Smooth muscle cell (in vitro differentiated cells): ENCODE measurements around the gene CLEC4A. TPM values are rescaled to one million over a fixed set of nuclear protein-coding genes. Genes with fewer than 3 reads are reported as not detected.

Source experiments
- DNase-seq: peaks from one replicate; lab custom pipeline; 2025; ENCODE audit not compliant: unreplicated experiment; lab: John Stamatoyannopoulos, UW
- H2AFZ ChIP-seq: fragments of 200-600 bp; sonication (generic); 2 replicates; pipeline ENCODE4 v1.6.0; 2016; ENCODE audit warnings: antibody characterized with exemption, low read depth, mild to moderate bottlenecking
- H3F3A ChIP-seq: fragments of 200-600 bp; sonication (generic); 2 replicates; pipeline ENCODE4 v1.6.0; 2017; ENCODE audit warnings: antibody characterized with exemption, low read depth
- H3K27ac ChIP-seq: fragments of 200-600 bp; sonication (generic); 2 replicates; pipeline ENCODE4 v1.5.1; 2016; ENCODE audit warnings: low read depth, mild to moderate bottlenecking
- H3K27me3 ChIP-seq: fragments of 200-600 bp; sonication (generic); 2 replicates; pipeline ENCODE4 v1.6.1; 2016; ENCODE audit warnings: low read depth, mild to moderate bottlenecking
- H3K36me3 ChIP-seq: fragments of 200-600 bp; sonication (generic); 2 replicates; pipeline ENCODE4 v1.5.1; 2016; ENCODE audit warnings: low read depth
- H3K4me1 ChIP-seq: fragments of 200-600 bp; sonication (generic); 2 replicates; pipeline ENCODE4 v1.5.1; 2016; ENCODE audit warnings: low read depth
- H3K4me2 ChIP-seq: fragments of 200-600 bp; sonication (generic); 2 replicates; pipeline ENCODE4 v1.6.0; 2016; ENCODE audit warnings: mild to moderate bottlenecking
- H3K4me3 ChIP-seq: fragments of 200-600 bp; sonication (generic); 2 replicates; pipeline ENCODE4 v1.5.1; 2016; ENCODE audit warnings: mild to moderate bottlenecking
- H3K79me2 ChIP-seq: fragments of 200-600 bp; sonication (generic); 2 replicates; pipeline ENCODE4 v1.6.0; 2016; ENCODE audit warnings: low read depth, mild to moderate bottlenecking
- H3K9ac ChIP-seq: fragments of 200-600 bp; sonication (generic); 2 replicates; pipeline ENCODE4 v1.6.0; 2016; ENCODE audit warnings: low read depth
- H3K9me3 ChIP-seq: fragments of 200-600 bp; sonication (generic); replicated peaks from 2 replicates; pipeline ENCODE4 v1.5.1; 2016; ENCODE audit warnings: low read depth
- H4K20me1 ChIP-seq: fragments of 200-600 bp; sonication (generic); 2 replicates; pipeline ENCODE4 v1.6.0; 2016; ENCODE audit warnings: low read depth
- WGBS: methylation state at CpG from one replicate; pipeline ENCODE4 v1.1.7; 2016; ENCODE audit warnings: low lambda C conversion rate; 5-methylcytosine and 5-hydroxymethylcytosine counted together
- polyA plus RNA-seq: library from polyadenylated mRNA; unstranded; fragments of >200 nt; fragmentation: Nextera tagmentation; extraction: Ambion mirVana; gene quantifications from 2 replicates; pipeline ENCODE4 v1.2.1, GENCODE V29; 2016
- total RNA-seq: library from RNA; depleted of rRNA; stranded (reverse); fragments of >200 nt; gene quantifications from 2 replicates; pipeline ENCODE4 v1.2.3, GENCODE V29; 2014
- TF ChIP-seq, protein P1 (sequence below): fragments of 200-600 bp; sonication (generic); IDR thresholded peaks from 2 replicates; pipeline ENCODE4 v1.5.1; 2017; ENCODE audit warnings: borderline replicate concordance, mild to moderate bottlenecking, antibody characterized with exemption; ENCODE audit not compliant: insufficient read depth, poor library complexity, severe bottlenecking

The CLEC4A gene
- total RNA-seq (0.27 and 0.40 TPM in 2 replicates), polyA plus RNA-seq (1.2 and 4.5 TPM in 2 replicates)

DNA sequence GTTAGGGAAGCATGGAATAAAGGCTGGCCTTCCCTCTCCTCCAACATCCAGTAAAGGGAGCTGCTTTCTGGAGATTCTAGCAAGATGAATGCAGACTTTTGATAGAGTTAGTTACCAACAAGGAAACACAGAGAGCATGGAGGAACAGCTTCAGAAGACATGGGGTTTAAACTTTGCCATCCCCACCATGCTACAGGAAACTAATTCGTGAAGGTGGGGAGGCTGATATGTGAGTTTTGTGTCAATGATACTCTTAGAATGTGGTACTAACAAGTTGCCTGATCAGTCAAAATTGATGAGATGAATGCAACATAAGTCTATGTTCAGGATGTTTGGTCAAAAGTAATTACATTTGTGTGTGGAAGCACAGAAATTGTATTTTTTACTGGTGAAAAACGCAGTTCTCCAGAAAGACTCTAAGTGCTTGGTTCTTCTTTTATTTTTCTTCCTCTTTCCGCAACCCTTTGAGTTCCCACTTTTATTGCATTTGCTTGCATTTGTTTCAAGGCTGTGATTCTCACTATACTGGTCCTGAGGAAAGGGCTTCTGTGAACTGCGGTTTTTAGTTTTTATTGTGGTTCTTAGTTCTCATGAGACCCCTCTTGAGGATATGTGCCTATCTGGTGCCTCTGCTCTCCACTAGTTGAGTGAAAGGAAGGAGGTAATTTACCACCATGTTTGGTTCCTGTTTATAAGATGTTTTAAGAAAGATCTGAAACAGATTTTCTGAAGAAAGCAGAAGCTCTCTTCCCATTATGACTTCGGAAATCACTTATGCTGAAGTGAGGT is at the start of gene CLEC4A:
Gene CLEC4A (plus strand): TSS at position 494 of the 789 bp plus-strand sequence. CDS start 262 bp downstream, at position 756.
- Histone ChIP-seq H2AFZ (no peak within 1 kb of the TSS), H3K9me3 (no peaks in the 10 kb centered on the region), H3K4me2 (no peak within 1 kb of the TSS), H3K4me3 (no peak within 1 kb of the TSS), H3K79me2 (no peaks in the 10 kb centered on the region), H3K4me1 (no peaks in the 10 kb centered on the region), H4K20me1 (no peaks in the 10 kb centered on the region), H3K9ac (no peak within 1 kb of the TSS), H3K36me3 (no peaks in the 10 kb centered on the region), H3F3A (no peaks in the 10 kb centered on the region), H3K27me3 (no peaks in the 10 kb centered on the region), H3K27ac (no peak within 1 kb of the TSS)
- TF ChIP-seq, protein P1, sequence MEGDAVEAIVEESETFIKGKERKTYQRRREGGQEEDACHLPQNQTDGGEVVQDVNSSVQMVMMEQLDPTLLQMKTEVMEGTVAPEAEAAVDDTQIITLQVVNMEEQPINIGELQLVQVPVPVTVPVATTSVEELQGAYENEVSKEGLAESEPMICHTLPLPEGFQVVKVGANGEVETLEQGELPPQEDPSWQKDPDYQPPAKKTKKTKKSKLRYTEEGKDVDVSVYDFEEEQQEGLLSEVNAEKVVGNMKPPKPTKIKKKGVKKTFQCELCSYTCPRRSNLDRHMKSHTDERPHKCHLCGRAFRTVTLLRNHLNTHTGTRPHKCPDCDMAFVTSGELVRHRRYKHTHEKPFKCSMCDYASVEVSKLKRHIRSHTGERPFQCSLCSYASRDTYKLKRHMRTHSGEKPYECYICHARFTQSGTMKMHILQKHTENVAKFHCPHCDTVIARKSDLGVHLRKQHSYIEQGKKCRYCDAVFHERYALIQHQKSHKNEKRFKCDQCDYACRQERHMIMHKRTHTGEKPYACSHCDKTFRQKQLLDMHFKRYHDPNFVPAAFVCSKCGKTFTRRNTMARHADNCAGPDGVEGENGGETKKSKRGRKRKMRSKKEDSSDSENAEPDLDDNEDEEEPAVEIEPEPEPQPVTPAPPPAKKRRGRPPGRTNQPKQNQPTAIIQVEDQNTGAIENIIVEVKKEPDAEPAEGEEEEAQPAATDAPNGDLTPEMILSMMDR = no peak
- DNase-seq = no peak
- WGBS = 94% methylated on average over 5 of the region's 5 CpGs

DNA sequence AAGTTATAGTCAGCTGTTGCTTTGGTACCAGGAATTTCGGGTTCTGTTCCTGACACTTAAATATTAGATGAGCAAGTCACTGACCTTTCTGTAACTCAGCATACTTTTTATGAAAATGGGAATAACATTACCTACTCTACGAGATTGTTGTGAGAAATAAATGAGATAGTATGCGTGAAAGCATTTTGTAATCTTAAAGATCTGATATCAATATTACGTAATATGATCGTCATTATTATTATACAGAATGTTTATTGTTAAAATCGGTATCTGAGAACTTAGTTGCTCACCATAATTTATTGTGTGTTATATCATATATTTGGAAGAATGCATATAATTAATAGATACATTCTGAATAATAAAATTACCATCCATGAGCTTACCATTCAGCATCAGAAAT is 47.5 kb upstream of the CLEC4A start:
- no peak overlapping the region for H3K9ac ChIP-seq
- WGBS = 92% methylated on average over 6 of the region's 6 CpGs

DNA sequence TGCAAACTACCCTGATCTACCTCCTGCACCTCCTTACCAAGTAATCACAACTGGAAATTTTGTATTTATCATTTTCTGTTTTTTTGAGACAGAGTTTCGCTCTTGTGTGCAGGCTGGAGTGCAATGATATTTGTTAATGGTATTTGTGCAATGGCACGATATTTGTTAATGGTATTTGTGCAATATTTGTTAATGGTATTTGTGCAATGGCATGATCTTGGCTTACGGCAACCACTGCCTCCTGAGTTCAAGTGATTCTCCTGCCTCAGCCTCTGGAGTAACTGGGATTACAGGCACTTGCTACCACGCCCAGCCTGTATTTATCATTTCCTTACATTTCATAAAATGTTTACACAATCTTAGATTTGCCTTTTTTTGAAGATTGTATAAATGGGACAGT is 47.1 kb upstream of the CLEC4A start:
- H3K4me2 ChIP-seq = no peak overlapping the region
- no peaks in the 10 kb centered on the region for H3K36me3 ChIP-seq
- WGBS = 96% methylated on average over 4 of the region's 4 CpGs
- H3K27ac ChIP-seq = no peak overlapping the region
- no peaks in the 10 kb centered on the region for H3K9me3 ChIP-seq
- H3K9ac ChIP-seq = no peak overlapping the region
- H3K79me2 ChIP-seq = no peaks in the 10 kb centered on the region
- H3K27me3 ChIP-seq = no peaks in the 10 kb centered on the region
- no peak overlapping the region for H2AFZ ChIP-seq
- TF ChIP-seq, protein P1 = no peak
- no peak overlapping the region for H3K4me3 ChIP-seq
- DNase-seq = no peak
- H3F3A ChIP-seq = no peaks in the 10 kb centered on the region
- H3K4me1 ChIP-seq = peaks cover 4% of the 10 kb centered on the region
- H4K20me1 ChIP-seq = no peaks in the 10 kb centered on the region

More for the DNA sequence above, 47.5 kb upstream of the CLEC4A start:
- Histone ChIP-seq H2AFZ (no peak overlapping the region), H4K20me1 (no peaks in the 10 kb centered on the region), H3K79me2 (no peaks in the 10 kb centered on the region), H3F3A (no peaks in the 10 kb centered on the region), H3K4me3 (no peak overlapping the region), H3K4me1 (peaks cover under 1% of the 10 kb centered on the region), H3K9me3 (no peaks in the 10 kb centered on the region), H3K4me2 (no peak overlapping the region), H3K36me3 (no peaks in the 10 kb centered on the region), H3K27ac (no peak overlapping the region), H3K27me3 (no peaks in the 10 kb centered on the region)
- TF ChIP-seq, protein P1 = no peak
- no peak for DNase-seq

DNA sequence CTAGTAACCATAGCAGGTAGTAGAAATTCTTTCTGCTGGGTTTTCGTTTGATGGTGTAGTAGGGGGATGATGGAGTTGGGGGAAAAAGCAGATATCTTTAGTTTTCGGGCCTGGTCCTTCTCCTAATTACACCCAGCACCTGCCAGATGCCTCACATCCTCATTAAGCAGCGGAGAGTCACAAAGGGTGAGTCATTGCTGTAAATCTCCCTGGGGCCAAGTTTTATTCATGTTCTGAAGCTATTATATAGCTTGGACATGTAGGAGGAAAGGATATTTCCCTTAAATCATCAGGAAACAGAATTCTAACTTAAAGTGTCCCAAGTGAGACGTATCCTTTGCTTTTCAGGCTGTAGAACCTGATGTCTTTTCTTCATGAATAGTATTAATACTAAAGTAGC is 46.2 kb upstream of the CLEC4A start:
- no peak for DNase-seq
- H3K4me2 ChIP-seq = no peak overlapping the region

More for the DNA sequence above, 46.2 kb upstream of the CLEC4A start:
- H3K4me3 ChIP-seq = no peak overlapping the region
- TF ChIP-seq, protein P1 = no peak
- no peak overlapping the region for H3K9ac ChIP-seq
- H3K79me2 ChIP-seq = peaks cover under 1% of the 10 kb centered on the region
- no peaks in the 10 kb centered on the region for H3F3A ChIP-seq
- no peaks in the 10 kb centered on the region for H3K9me3 ChIP-seq
- H2AFZ ChIP-seq = no peak overlapping the region
- H3K36me3 ChIP-seq = no peaks in the 10 kb centered on the region
- H3K27ac ChIP-seq = no peak overlapping the region
- H3K27me3 ChIP-seq = no peaks in the 10 kb centered on the region
- peaks cover 4% of the 10 kb centered on the region for H3K4me1 ChIP-seq
- 19% methylated on average over 4 of the region's 4 CpGs for WGBS
- H4K20me1 ChIP-seq = no peaks in the 10 kb centered on the region
